HEK293 (cell line): Measurements from ENCODE around the gene SCFD2.

ENCODE experiments used
- CTCF ChIA-PET: fragments of 350-600 bp; formaldehyde crosslinking; extraction: SDS; loops from one replicate; lab custom pipeline; 2021; ENCODE audit warnings: antibody characterized with exemption; lab: Yijun Ruan, JAX
- POLR2A ChIA-PET: fragments of 300-600 bp; formaldehyde crosslinking; extraction: SDS; loops from one replicate; lab custom pipeline; 2020; ENCODE audit warnings: antibody characterized with exemption, inconsistent platforms; lab: Yijun Ruan, JAX
- H3K27ac ChIP-seq: fragments of 200-500 bp; sonication (Bioruptor generic); 2 replicates; pipeline ENCODE4 v1.5.1; 2014; ENCODE audit warnings: low read depth, low read length, control low read depth, inconsistent platforms; ENCODE audit errors: extremely low read depth
- H3K36me3 ChIP-seq, 2 experiments: fragments of 200-500 bp in 1 of 2; sonication (Bioruptor generic) in 1 of 2; 1 replicate in 1 of 2; 2 replicates in 1 of 2; pipeline ENCODE4 v1.5.1; 2014 to 2017; ENCODE audit warnings: inconsistent platforms in 2 of 2, low read length in 2 of 2; ENCODE audit not compliant: control insufficient read depth in 2 of 2, insufficient read depth in 1 of 2
- H3K4me1 ChIP-seq: fragments of 200-500 bp; sonication (Bioruptor generic); 2 replicates; pipeline ENCODE4 v1.5.1; 2014; ENCODE audit warnings: mild to moderate bottlenecking, low read length, inconsistent platforms; ENCODE audit not compliant: control insufficient read depth, insufficient read depth
- H3K4me3 ChIP-seq: 2 replicates; pipeline ENCODE4 v1.5.1; 2011; ENCODE audit warnings: low read depth, mild to moderate bottlenecking, control low read depth, low read length, moderate library complexity
- H3K9me3 ChIP-seq: fragments of 200-500 bp; sonication (Bioruptor generic); 2 replicates; pipeline ENCODE4 v1.5.1; 2014; ENCODE audit warnings: low read depth, low read length, inconsistent platforms; ENCODE audit not compliant: control insufficient read depth, insufficient read depth
- ELK4 ChIP-seq: IDR thresholded peaks from 2 replicates; pipeline ENCODE4 v1.6.1; 2011; ENCODE audit warnings: mild to moderate bottlenecking, low read depth, low read length, borderline replicate concordance
- GFI1B ChIP-seq: fragments of 450-650 bp; formaldehyde crosslinking; IDR thresholded peaks from 2 replicates; pipeline ENCODE4 v1.5.1; 2016; ENCODE audit warnings: missing biosample characterization, missing genetic modification characterization
- PBX3 ChIP-seq: sonication (generic); formaldehyde crosslinking; IDR thresholded peaks from 2 replicates; pipeline ENCODE4 v1.8.1; 2022; ENCODE audit warnings: mild to moderate bottlenecking, moderate library complexity, missing genetic modification reagents
- PRDM6 ChIP-seq: fragments of 450-650 bp; formaldehyde crosslinking; IDR thresholded peaks from 2 replicates; pipeline ENCODE4 v1.5.1; 2017; ENCODE audit warnings: missing biosample characterization, missing genetic modification characterization
- TSHZ1 ChIP-seq: fragments of 450-650 bp; formaldehyde crosslinking; IDR thresholded peaks from 2 replicates; pipeline ENCODE4 v1.5.1; 2016; ENCODE audit warnings: missing biosample characterization, missing genetic modification characterization, borderline replicate concordance
- ZBTB1 ChIP-seq: fragments of 450-650 bp; formaldehyde crosslinking; IDR thresholded peaks from 2 replicates; pipeline ENCODE4 v1.5.1; 2016; ENCODE audit warnings: missing biosample characterization, missing genetic modification characterization
- ZBTB6 ChIP-seq: fragments of 450-650 bp; formaldehyde crosslinking; IDR thresholded peaks from 2 replicates; pipeline ENCODE4 v1.5.1; 2017; ENCODE audit warnings: missing biosample characterization, missing genetic modification characterization
- ZNF148 ChIP-seq: fragments of 450-650 bp; formaldehyde crosslinking; IDR thresholded peaks from 2 replicates; pipeline ENCODE4 v1.5.0; 2017; ENCODE audit warnings: missing biosample characterization, missing genetic modification characterization, borderline replicate concordance
- ZNF394 ChIP-seq: fragments of 450-650 bp; formaldehyde crosslinking; IDR thresholded peaks from 2 replicates; pipeline ENCODE4 v1.5.1; 2016; ENCODE audit warnings: missing biosample characterization, missing genetic modification characterization, mild to moderate bottlenecking, moderate library complexity, borderline replicate concordance
- ZNF704 ChIP-seq: fragments of 450-650 bp; formaldehyde crosslinking; IDR thresholded peaks from 2 replicates; pipeline ENCODE4 v1.5.1; 2016; ENCODE audit warnings: missing biosample characterization, missing genetic modification characterization
- ZNF76 ChIP-seq: fragments of 450-650 bp; formaldehyde crosslinking; IDR thresholded peaks from 2 replicates; pipeline ENCODE4; 2016; ENCODE audit warnings: low read depth, missing biosample characterization, missing genetic modification characterization, borderline replicate concordance
- ZNF830 ChIP-seq: fragments of 450-650 bp; IDR thresholded peaks from 2 replicates; pipeline ENCODE4 v1.5.0; 2018; ENCODE audit warnings: missing biosample characterization, missing genetic modification characterization, low read depth, mild to moderate bottlenecking, moderate library complexity
- ZSCAN16 ChIP-seq: fragments of 450-650 bp; formaldehyde crosslinking; IDR thresholded peaks from 2 replicates; pipeline ENCODE4 v1.5.1; 2016; ENCODE audit warnings: missing biosample characterization, missing genetic modification characterization
- ZSCAN30 ChIP-seq: fragments of 450-650 bp; IDR thresholded peaks from 2 replicates; pipeline ENCODE4 v1.5.1; 2018; ENCODE audit warnings: missing biosample characterization, mild to moderate bottlenecking, missing genetic modification characterization, moderate library complexity

Gene SCFD2

GRCh38 chr4:53307210-53307609, 58.7 kb downstream of the SCFD2 start:
- ChIA-PET CTCF (no interaction called here), POLR2A (no interaction called here)
- no peaks in the 10 kb centered on the region for H3K9me3 ChIP-seq
- H3K4me1 ChIP-seq, result no peaks in the 10 kb centered on the region
- no peak for TF ChIP-seq ZNF148 (tag by site-specific recombination)
- TF ChIP-seq ZBTB1, result no peak
- TF ChIP-seq ELK4, result no peak
- TF ChIP-seq ZNF394 (tag by site-specific recombination), result no peak
- TF ChIP-seq ZSCAN16 (tag by site-specific recombination), result no peak
- TF ChIP-seq PRDM6 (tag by site-specific recombination), result no peak
- no peak for TF ChIP-seq ZNF830 (tag by site-specific recombination)
- no peak for TF ChIP-seq ZNF704
- TF ChIP-seq PBX3, result no peak
- no peak for TF ChIP-seq ZBTB6 (tag by site-specific recombination)
- TF ChIP-seq ZNF76, result no peak
- no peak for TF ChIP-seq TSHZ1 (tag by site-specific recombination)
- no peak for TF ChIP-seq ZSCAN30 (tag by site-specific recombination)
- TF ChIP-seq GFI1B, result no peak
- no peaks in the 10 kb centered on the region for H3K36me3 ChIP-seq
- no peak overlapping the region for H3K27ac ChIP-seq
- no peak overlapping the region for H3K4me3 ChIP-seq
